DOHH2 (cell line): ENCODE data around the gene SPG7.

Source experiments
- H3F3A ChIP-seq: fragments of 200-600 bp; sonication (generic), shearing (Covaris generic); 2 replicates; pipeline ENCODE4 v1.6.0; 2016; ENCODE audit warnings: antibody characterized with exemption, mild to moderate bottlenecking; ENCODE audit not compliant: control insufficient read depth, insufficient read depth
- H3K27ac ChIP-seq: fragments of 200-600 bp; sonication (generic); 2 replicates; pipeline ENCODE4 v1.5.1; 2014; ENCODE audit warnings: low read depth, mild to moderate bottlenecking, low read length, moderate library complexity
- H3K27me3 ChIP-seq: fragments of 200-600 bp; sonication (generic); 2 replicates; pipeline ENCODE4 v1.6.1; 2014; ENCODE audit warnings: mild to moderate bottlenecking, low read length, mixed read lengths; ENCODE audit not compliant: control insufficient read depth
- H3K36me3 ChIP-seq: fragments of 200-600 bp; sonication (generic); 2 replicates; pipeline ENCODE4 v1.6.1; 2014; ENCODE audit warnings: mild to moderate bottlenecking, low read length, moderate library complexity, mixed read lengths; ENCODE audit not compliant: control insufficient read depth
- H3K4me1 ChIP-seq: fragments of 200-600 bp; sonication (generic); 2 replicates; pipeline ENCODE4 v1.6.1; 2014; ENCODE audit warnings: mild to moderate bottlenecking, low read length, mixed read lengths; ENCODE audit not compliant: control insufficient read depth
- H3K4me2 ChIP-seq: fragments of 200-600 bp; sonication (generic); 2 replicates; pipeline ENCODE4 v1.6.0; 2014; ENCODE audit warnings: mild to moderate bottlenecking, low read length, moderate library complexity
- H3K4me3 ChIP-seq: fragments of 200-600 bp; sonication (generic); 2 replicates; pipeline ENCODE4 v1.5.1; 2014; ENCODE audit warnings: mild to moderate bottlenecking, low read length, mixed read lengths
- H3K79me2 ChIP-seq: fragments of 200-600 bp; sonication (generic); 2 replicates; pipeline ENCODE4 v1.6.1; 2014; ENCODE audit warnings: mild to moderate bottlenecking, low read length, mixed read lengths; ENCODE audit not compliant: control insufficient read depth
- H3K9me2 ChIP-seq: fragments of 200-600 bp; sonication (generic); replicated peaks from 2 replicates; pipeline ENCODE4 v1.6.1; 2014; ENCODE audit warnings: mild to moderate bottlenecking, low read length, mixed read lengths; ENCODE audit not compliant: control insufficient read depth
- H3K9me3 ChIP-seq: fragments of 200-600 bp; sonication (generic); 2 replicates; pipeline ENCODE4 v1.6.1; 2014; ENCODE audit warnings: antibody characterized with exemption, low read length, mixed read lengths; ENCODE audit not compliant: control insufficient read depth, insufficient read depth
- H4K20me1 ChIP-seq: fragments of 200-600 bp; sonication (generic); 2 replicates; pipeline ENCODE4 v1.6.0; 2014; ENCODE audit warnings: low read depth, mild to moderate bottlenecking, antibody characterized with exemption, low read length, moderate library complexity; ENCODE audit not compliant: control insufficient read depth, insufficient read depth
- CTCF ChIP-seq: fragments of 200-600 bp; sonication (generic); IDR thresholded peaks from one replicate; pipeline ENCODE4 v1.5.1; 2014; ENCODE audit warnings: antibody characterized with exemption, mild to moderate bottlenecking, low read depth, low read length; ENCODE audit not compliant: poor library complexity, severe bottlenecking
- EZH2phosphoT487 ChIP-seq: fragments of 200-600 bp; sonication (generic); IDR thresholded peaks from 2 replicates; pipeline ENCODE4 v1.6.1; 2017; ENCODE audit warnings: borderline replicate concordance, mild to moderate bottlenecking, antibody characterized with exemption, low read length, moderate library complexity, mixed read lengths

The SPG7 gene

GRCh38 chr16:89595330-89596060, 87.3 kb downstream of the SPG7 start:
- Histone ChIP-seq H3K79me2 (no peaks in the 10 kb centered on the region), H3K4me3 (no peak overlapping the region), H3F3A (no peaks in the 10 kb centered on the region), H3K36me3 (no peaks in the 10 kb centered on the region), H3K9me3 (no peaks in the 10 kb centered on the region), H3K27ac (no peak overlapping the region), H3K9me2 (no peaks in the 10 kb centered on the region), H3K4me2 (no peak overlapping the region), H3K4me1 (no peaks in the 10 kb centered on the region), H3K27me3 (no peaks in the 10 kb centered on the region), H4K20me1 (no peaks in the 10 kb centered on the region)
- TF ChIP-seq CTCF, result no peak
- TF ChIP-seq EZH2phosphoT487, result no peak

GRCh38 chr16:89596061-89596689, 88.0 kb downstream of the SPG7 start:
- no peak overlapping the region for H3K27ac ChIP-seq
- no peaks in the 10 kb centered on the region for H3K79me2 ChIP-seq
- H3K4me1 ChIP-seq, result no peaks in the 10 kb centered on the region
- H3F3A ChIP-seq, result no peaks in the 10 kb centered on the region
- no peak overlapping the region for H3K4me3 ChIP-seq
- H3K4me2 ChIP-seq, result no peak overlapping the region
- H3K27me3 ChIP-seq, result no peaks in the 10 kb centered on the region
- TF ChIP-seq CTCF (no peak), EZH2phosphoT487 (no peak)
- H4K20me1 ChIP-seq, result no peaks in the 10 kb centered on the region
- no peaks in the 10 kb centered on the region for H3K9me2 ChIP-seq
- no peaks in the 10 kb centered on the region for H3K9me3 ChIP-seq
- H3K36me3 ChIP-seq, result no peaks in the 10 kb centered on the region

GRCh38 chr16:89596957-89597649, 88.9 kb downstream of the SPG7 start:
- Histone ChIP-seq H3K4me3 (no peak overlapping the region), H3K9me3 (no peaks in the 10 kb centered on the region), H3K36me3 (no peaks in the 10 kb centered on the region), H3K27me3 (no peaks in the 10 kb centered on the region), H3K4me2 (no peak overlapping the region), H3K4me1 (no peaks in the 10 kb centered on the region), H3F3A (no peaks in the 10 kb centered on the region), H4K20me1 (no peaks in the 10 kb centered on the region), H3K79me2 (no peaks in the 10 kb centered on the region), H3K27ac (no peak overlapping the region), H3K9me2 (no peaks in the 10 kb centered on the region)
- TF ChIP-seq EZH2phosphoT487, result no peak
- no peak for TF ChIP-seq CTCF
